ENCODE results near the gene MRNIP. TPM values are rescaled to one million over a fixed set of nuclear protein-coding genes. Genes with fewer than 3 reads are reported as not detected.

MRNIP gene
- total RNA-seq, 3 donors from 2014 or later: 20.8 to 38.3 (median 27.5) TPM

- no peak for DNase-seq
Observed at GRCh38 chr5:179864686-179865085, 6.1 kb upstream of the MRNIP start.

DNA sequence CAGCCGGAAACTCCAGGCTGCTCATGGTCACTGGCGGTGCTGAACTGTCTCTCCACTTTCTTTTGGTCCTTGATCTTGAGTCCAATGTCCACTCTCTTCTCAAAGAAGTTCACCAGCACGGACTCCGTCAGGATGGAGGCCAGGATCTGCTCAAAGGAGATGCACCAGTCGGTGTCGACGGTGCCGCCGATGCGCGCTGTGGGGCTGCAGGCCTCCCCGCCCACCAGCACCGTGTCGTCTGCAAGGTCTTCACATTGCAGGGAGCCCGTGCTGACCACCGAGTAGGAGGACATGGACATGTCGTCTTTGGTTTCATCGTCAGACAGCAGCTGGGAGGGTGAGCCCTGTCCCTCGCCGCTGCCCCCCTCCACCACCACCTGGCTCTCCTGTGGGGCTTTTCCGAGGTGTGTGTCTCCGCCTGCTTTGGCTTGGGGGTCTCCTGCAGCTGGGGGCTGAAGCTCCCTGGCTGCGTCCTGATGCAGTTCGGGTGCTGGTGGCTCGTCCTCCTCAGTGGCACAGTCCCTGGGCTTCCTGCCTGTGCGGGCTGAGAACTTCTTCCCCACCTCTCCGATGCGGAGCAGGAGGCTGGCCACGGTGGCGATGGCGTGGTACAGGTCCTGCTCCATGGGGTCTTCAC lies 5.0 kb upstream of the MRNIP start:
- TF ChIP-seq, protein P1, sequence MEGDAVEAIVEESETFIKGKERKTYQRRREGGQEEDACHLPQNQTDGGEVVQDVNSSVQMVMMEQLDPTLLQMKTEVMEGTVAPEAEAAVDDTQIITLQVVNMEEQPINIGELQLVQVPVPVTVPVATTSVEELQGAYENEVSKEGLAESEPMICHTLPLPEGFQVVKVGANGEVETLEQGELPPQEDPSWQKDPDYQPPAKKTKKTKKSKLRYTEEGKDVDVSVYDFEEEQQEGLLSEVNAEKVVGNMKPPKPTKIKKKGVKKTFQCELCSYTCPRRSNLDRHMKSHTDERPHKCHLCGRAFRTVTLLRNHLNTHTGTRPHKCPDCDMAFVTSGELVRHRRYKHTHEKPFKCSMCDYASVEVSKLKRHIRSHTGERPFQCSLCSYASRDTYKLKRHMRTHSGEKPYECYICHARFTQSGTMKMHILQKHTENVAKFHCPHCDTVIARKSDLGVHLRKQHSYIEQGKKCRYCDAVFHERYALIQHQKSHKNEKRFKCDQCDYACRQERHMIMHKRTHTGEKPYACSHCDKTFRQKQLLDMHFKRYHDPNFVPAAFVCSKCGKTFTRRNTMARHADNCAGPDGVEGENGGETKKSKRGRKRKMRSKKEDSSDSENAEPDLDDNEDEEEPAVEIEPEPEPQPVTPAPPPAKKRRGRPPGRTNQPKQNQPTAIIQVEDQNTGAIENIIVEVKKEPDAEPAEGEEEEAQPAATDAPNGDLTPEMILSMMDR (IDR thresholded peaks at IDR 0.05): no peak
- Histone ChIP-seq H3K4me3 (no peak overlapping the region), H3K4me1 (ENCODE audit: low read depth) (no peaks in the 10 kb centered on the region), H3K36me3 (ENCODE audit: low read depth) (peaks cover 4% of the 10 kb centered on the region), H3K9me3 (no peaks in the 10 kb centered on the region)
- ATAC-seq (no peak), DNase-seq (peak in 1 of 3 donors; percentile 41)
- intact Hi-C loops (cut with DNase I, micrococcal nuclease): no loop called here

More at GRCh38 chr5:179864686-179865085, 6.1 kb upstream of the MRNIP start:
- Histone ChIP-seq H3K4me3 (no peak overlapping the region), H3K36me3 (ENCODE audit: low read depth) (peaks cover 4% of the 10 kb centered on the region), H3K4me1 (ENCODE audit: low read depth) (no peaks in the 10 kb centered on the region), H3K9me3 (no peaks in the 10 kb centered on the region)
- intact Hi-C loops (cut with DNase I, micrococcal nuclease): no loop called here
- ATAC-seq: no peak
- TF ChIP-seq, protein P1 (IDR thresholded peaks at IDR 0.05): no peak

DNA sequence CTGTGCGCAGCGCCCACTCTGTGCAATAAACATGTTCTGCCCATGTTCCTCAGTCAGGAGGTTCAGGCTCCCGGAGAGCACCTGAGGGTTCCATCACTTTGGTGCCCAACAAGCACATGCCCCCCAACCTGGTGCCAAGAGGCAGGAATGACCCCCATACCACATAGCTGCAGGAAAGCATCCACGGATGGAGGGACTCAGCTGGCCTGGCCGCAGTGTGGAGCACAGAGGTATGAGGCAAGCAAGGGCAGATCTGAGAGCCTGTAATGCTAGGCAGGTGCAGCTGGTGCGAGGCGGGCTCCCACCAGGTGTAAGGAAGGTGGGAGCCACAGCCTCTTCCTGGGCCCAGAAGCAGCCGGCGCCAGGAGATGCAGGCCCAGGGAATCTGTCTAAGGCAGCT lies 4.3 kb upstream of the MRNIP start:
- intact Hi-C loops (cut with DNase I, micrococcal nuclease): no loop called here
- ATAC-seq: no peak
- H3K9me3 ChIP-seq: no peaks in the 10 kb centered on the region
- TF ChIP-seq, protein P1 (IDR thresholded peaks at IDR 0.05): no peak
- peaks cover 4% of the 10 kb centered on the region for H3K36me3 ChIP-seq (ENCODE audit: low read depth)
- no peak for DNase-seq
- H3K4me3 ChIP-seq: no peak overlapping the region
- no peaks in the 10 kb centered on the region for H3K4me1 ChIP-seq (ENCODE audit: low read depth)

- no peak for ATAC-seq
- intact Hi-C loops (cut with DNase I, micrococcal nuclease): no loop called here
Observed at GRCh38 chr5:179862296-179862695, 3.7 kb upstream of the MRNIP start.

GRCh38 chr5:179860301-179860700 lies 1.7 kb upstream of the MRNIP start:
- Histone ChIP-seq H3K4me1 (ENCODE audit: low read depth) (no peaks in the 10 kb centered on the region), H3K9me3 (no peaks in the 10 kb centered on the region), H3K4me3 (no peak overlapping the region), H3K36me3 (ENCODE audit: low read depth) (peaks cover 4% of the 10 kb centered on the region)
- TF ChIP-seq, protein P1 (IDR thresholded peaks at IDR 0.05): no peak
- intact Hi-C loops (cut with DNase I, micrococcal nuclease): no loop called here
- no peak for DNase-seq
- ATAC-seq: no peak

More at GRCh38 chr5:179862296-179862695, 3.7 kb upstream of the MRNIP start:
- Histone ChIP-seq H3K9me3 (no peaks in the 10 kb centered on the region), H3K4me3 (no peak overlapping the region), H3K36me3 (ENCODE audit: low read depth) (peaks cover 4% of the 10 kb centered on the region), H3K4me1 (ENCODE audit: low read depth) (no peaks in the 10 kb centered on the region)
- DNase-seq: no peak
- TF ChIP-seq, protein P1 (IDR thresholded peaks at IDR 0.05): no peak

Data from mucosa of descending colon (tissue), 3 donors.